COR-L47 (cell line): ENCODE results near the gene SLA2.
A peak's percentile ranks its signal among the peaks of the same experiment; 100 is the strongest.
"Not testable (repeated sequence)": the region's sequence is repeated elsewhere in the genome, so short reads cannot be mapped to it uniquely, and the experiment has no call there.

ENCODE experiments used
- DNase-seq: peaks from one replicate; lab custom pipeline; 2025; lab: John Stamatoyannopoulos, UW

Gene SLA2

GRCh38 chr20:36645353-36645752, 643 bp downstream of the SLA2 start:
- DNase-seq: no peak

GRCh38 chr20:36644706-36645095, 1.3 kb downstream of the SLA2 start:
- DNase-seq: no peak

- DNase-seq: no peak
Observed at GRCh38 chr20:36644032-36644705, 1.8 kb downstream of the SLA2 start.

- no peak for DNase-seq
Observed at GRCh38 chr20:36642136-36642535, 3.9 kb downstream of the SLA2 start.

- no peak for DNase-seq
Observed at GRCh38 chr20:36641506-36641843, 4.5 kb downstream of the SLA2 start.

- not testable (repeated sequence) for DNase-seq
Observed at GRCh38 chr20:36638876-36639400, 7.1 kb downstream of the SLA2 start.

- no peak for DNase-seq
Observed at GRCh38 chr20:36634342-36634741, 11.7 kb downstream of the SLA2 start.

- DNase-seq: no peak
Observed at GRCh38 chr20:36633285-36633772, 12.7 kb downstream of the SLA2 start.

GRCh38 chr20:36632487-36633284, 13.3 kb downstream of the SLA2 start:
- DNase-seq: no peak

GRCh38 chr20:36632147-36632486, 13.9 kb downstream of the SLA2 start:
- no peak for DNase-seq

- no peak for DNase-seq
Observed at GRCh38 chr20:36631646-36632045, 14.3 kb downstream of the SLA2 start.

- DNase-seq: no peak
Observed at GRCh38 chr20:36629719-36630681, 16.0 kb downstream of the SLA2 start.

- no peak for DNase-seq
Observed at GRCh38 chr20:36628076-36628475, 17.9 kb downstream of the SLA2 start.

GRCh38 chr20:36624944-36625324, 21.1 kb downstream of the SLA2 start:
- no peak for DNase-seq

GRCh38 chr20:36624068-36624943, 21.7 kb downstream of the SLA2 start:
- DNase-seq: peak; percentile 18

- DNase-seq: no peak
Observed at GRCh38 chr20:36623444-36623843, 22.6 kb downstream of the SLA2 start.

GRCh38 chr20:36620917-36621316, 25.1 kb downstream of the SLA2 start:
- no peak for DNase-seq

- no peak for DNase-seq
Observed at GRCh38 chr20:36614781-36615557, 31.0 kb downstream of the SLA2 start.

GRCh38 chr20:36613974-36614373, 32.0 kb downstream of the SLA2 start:
- DNase-seq: peak; percentile 81

- no peak for DNase-seq
Observed at GRCh38 chr20:36611625-36612024, 34.4 kb downstream of the SLA2 start.

GRCh38 chr20:36608388-36608728, 37.6 kb downstream of the SLA2 start:
- DNase-seq: not testable (repeated sequence)
